Stimulated activated effector memory CD8-positive, alpha-beta T cell treated with anti-CD3 and anti-CD28 coated beads, Interleukin-12 subunit alpha, Interleukin-12 subunit beta, amount 100 ng/mL, for 72 hours (primary cell): ENCODE measurements around the gene SEC24C.

Source experiments
- ATAC-seq: fragments of 150-1000 bp; cut with Tn5 transposase; 2 replicates; pipeline ENCODE4 v1.10.0; 2021
- DNase-seq, 2 donors: peaks; one replicate each; pipeline ENCODE4 v3.0.0; 2021 to 2022; ENCODE audit warnings: low spot score in 2 of 2
- H3K27ac Mint-ChIP-seq: one replicate; pipeline ENCODE4 v1.8.0; 2022; ENCODE audit warnings: mild to moderate bottlenecking, mixed read lengths
- H3K36me3 Mint-ChIP-seq: one replicate; pipeline ENCODE4 v1.8.0; 2022; ENCODE audit warnings: mild to moderate bottlenecking, mixed read lengths
- H3K4me1 Mint-ChIP-seq: one replicate; pipeline ENCODE4 v1.8.0; 2022; ENCODE audit warnings: mixed read lengths
- H3K4me3 Mint-ChIP-seq: one replicate; pipeline ENCODE4 v1.8.0; 2022; ENCODE audit warnings: mild to moderate bottlenecking, mixed read lengths
- H3K9me3 Mint-ChIP-seq: one replicate; pipeline ENCODE4 v1.8.0; 2022; ENCODE audit warnings: mixed read lengths

The SEC24C gene

DNA sequence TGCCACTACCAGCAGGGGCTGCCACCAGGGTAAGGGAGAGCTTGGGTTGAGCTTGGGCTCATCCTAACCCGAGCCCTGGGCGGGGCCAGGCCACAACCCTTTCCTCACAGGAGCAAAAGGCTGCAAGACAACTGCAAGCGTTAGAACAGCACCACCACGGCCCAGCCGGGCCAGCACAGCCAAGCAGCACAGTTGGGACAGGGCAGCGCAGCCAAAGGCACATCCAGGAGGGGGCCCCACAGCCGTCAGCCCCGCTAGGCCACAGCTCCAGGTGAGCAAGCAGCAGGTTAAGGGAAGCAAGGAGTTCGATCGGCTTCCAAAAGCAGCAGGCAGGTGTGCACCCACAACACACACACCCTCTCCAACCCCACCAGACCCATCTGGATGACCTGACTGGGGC lies 74.2 kb downstream of the SEC24C start:
- no peaks in the 10 kb centered on the region for H3K4me1 Mint-ChIP-seq
- peak overlapping the region; percentile 79 for H3K27ac Mint-ChIP-seq
- no peaks in the 10 kb centered on the region for H3K9me3 Mint-ChIP-seq
- ATAC-seq (no peak), DNase-seq (no peak)
- no peak overlapping the region for H3K4me3 Mint-ChIP-seq
- H3K36me3 Mint-ChIP-seq = peaks cover 9% of the 10 kb centered on the region

DNA sequence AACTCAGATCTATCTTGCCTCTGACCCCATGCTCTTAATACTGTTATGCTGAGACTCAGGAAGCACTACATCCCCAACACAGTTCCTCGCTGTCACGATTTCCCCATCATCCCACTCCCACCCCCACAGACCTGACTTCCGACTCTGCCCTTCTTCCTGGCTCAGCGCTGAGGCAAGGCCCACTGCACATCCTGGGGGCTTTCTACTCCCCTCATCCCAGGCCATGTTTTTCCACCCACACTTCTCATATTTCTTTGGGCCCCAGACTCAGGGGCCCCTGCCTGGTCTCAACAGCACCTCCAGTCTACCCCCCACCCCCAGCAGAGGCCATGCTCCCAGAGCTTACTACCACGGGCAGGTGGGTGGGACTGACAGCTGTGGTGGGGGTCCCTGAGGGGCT lies 74.9 kb downstream of the SEC24C start:
- Mint-ChIP-seq H3K27ac (no peak overlapping the region), H3K9me3 (no peaks in the 10 kb centered on the region), H3K4me3 (no peak overlapping the region), H3K36me3 (peaks cover 9% of the 10 kb centered on the region), H3K4me1 (no peaks in the 10 kb centered on the region)
- ATAC-seq (no peak), DNase-seq (no peak)

DNA sequence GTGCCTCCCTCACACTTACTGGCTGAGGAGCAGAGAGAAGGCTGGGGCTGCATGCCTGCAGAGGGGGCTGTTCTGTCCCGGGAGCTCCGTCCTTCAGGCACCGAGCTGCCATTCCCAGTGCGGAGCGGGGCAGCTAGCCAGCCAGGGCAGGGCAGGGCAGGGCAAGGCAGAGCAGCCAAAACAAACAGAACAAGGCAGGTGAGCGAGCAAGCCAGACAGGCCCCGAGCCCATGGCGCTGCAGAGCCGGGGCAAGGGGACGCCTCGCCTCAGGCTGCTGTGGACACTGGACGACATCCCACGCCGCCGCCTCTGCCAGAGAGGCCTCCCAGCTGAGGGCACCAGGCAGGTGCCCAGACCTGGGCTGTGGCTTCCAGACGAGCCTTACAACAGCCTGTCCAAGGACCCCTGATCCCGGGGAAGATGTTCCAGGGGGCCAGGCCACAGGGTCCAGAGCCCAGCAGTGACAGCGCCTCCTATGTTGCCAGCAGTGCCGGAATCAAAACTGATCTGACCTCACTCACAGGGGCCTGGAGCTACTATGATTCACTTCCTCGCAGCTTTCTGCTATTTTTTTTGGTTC lies 75.4 kb downstream of the SEC24C start:
- H3K9me3 Mint-ChIP-seq = no peaks in the 10 kb centered on the region
- DNase-seq = no peak
- no peak for ATAC-seq
- H3K27ac Mint-ChIP-seq = peak overlapping the region; percentile 52
- H3K4me3 Mint-ChIP-seq = no peak overlapping the region
- peaks cover 9% of the 10 kb centered on the region for H3K36me3 Mint-ChIP-seq
- no peaks in the 10 kb centered on the region for H3K4me1 Mint-ChIP-seq
